Measurements from ENCODE around the gene ARHGEF25.

DNA sequence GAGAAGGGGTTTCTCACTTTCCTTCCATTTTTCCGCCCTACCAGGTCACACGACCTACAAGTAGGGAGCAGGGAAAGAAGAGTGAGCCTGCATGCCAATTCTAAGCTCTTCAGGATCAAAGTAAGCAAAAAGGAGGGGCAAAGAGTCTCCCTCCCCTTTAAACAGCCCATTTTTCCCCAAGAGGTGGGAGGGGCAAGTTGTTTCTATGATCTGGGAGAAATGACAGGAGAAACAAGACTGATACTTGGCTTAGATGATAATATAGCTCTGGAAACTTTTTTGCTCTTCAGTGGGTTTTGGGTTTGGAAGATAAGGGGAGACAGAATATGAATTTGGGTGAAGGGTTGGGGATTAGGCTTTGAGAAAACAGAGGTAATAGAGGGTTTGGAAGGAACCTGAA is 4.8 kb upstream of the ARHGEF25 start:
- TF ChIP-seq, protein P1, sequence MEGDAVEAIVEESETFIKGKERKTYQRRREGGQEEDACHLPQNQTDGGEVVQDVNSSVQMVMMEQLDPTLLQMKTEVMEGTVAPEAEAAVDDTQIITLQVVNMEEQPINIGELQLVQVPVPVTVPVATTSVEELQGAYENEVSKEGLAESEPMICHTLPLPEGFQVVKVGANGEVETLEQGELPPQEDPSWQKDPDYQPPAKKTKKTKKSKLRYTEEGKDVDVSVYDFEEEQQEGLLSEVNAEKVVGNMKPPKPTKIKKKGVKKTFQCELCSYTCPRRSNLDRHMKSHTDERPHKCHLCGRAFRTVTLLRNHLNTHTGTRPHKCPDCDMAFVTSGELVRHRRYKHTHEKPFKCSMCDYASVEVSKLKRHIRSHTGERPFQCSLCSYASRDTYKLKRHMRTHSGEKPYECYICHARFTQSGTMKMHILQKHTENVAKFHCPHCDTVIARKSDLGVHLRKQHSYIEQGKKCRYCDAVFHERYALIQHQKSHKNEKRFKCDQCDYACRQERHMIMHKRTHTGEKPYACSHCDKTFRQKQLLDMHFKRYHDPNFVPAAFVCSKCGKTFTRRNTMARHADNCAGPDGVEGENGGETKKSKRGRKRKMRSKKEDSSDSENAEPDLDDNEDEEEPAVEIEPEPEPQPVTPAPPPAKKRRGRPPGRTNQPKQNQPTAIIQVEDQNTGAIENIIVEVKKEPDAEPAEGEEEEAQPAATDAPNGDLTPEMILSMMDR (IDR thresholded peaks at IDR 0.05; ENCODE audit: insufficient read depth, low read length), result no peak
- TF ChIP-seq POLR2AphosphoS5 (IDR thresholded peaks at IDR 0.05; ENCODE audit: low read depth), result no peak
- no peak for TF ChIP-seq GABPA (IDR thresholded peaks at IDR 0.05; ENCODE audit: low read depth)
- TF ChIP-seq, protein P2, sequence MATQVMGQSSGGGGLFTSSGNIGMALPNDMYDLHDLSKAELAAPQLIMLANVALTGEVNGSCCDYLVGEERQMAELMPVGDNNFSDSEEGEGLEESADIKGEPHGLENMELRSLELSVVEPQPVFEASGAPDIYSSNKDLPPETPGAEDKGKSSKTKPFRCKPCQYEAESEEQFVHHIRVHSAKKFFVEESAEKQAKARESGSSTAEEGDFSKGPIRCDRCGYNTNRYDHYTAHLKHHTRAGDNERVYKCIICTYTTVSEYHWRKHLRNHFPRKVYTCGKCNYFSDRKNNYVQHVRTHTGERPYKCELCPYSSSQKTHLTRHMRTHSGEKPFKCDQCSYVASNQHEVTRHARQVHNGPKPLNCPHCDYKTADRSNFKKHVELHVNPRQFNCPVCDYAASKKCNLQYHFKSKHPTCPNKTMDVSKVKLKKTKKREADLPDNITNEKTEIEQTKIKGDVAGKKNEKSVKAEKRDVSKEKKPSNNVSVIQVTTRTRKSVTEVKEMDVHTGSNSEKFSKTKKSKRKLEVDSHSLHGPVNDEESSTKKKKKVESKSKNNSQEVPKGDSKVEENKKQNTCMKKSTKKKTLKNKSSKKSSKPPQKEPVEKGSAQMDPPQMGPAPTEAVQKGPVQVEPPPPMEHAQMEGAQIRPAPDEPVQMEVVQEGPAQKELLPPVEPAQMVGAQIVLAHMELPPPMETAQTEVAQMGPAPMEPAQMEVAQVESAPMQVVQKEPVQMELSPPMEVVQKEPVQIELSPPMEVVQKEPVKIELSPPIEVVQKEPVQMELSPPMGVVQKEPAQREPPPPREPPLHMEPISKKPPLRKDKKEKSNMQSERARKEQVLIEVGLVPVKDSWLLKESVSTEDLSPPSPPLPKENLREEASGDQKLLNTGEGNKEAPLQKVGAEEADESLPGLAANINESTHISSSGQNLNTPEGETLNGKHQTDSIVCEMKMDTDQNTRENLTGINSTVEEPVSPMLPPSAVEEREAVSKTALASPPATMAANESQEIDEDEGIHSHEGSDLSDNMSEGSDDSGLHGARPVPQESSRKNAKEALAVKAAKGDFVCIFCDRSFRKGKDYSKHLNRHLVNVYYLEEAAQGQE (IDR thresholded peaks at IDR 0.05; ENCODE audit: insufficient replicate concordance, low read depth), result no peak
- no peak for TF ChIP-seq SPI1 (IDR thresholded peaks at IDR 0.05; ENCODE audit: borderline replicate concordance, low read depth)

All from HL-60 (cell line).